GM23338 (cell line): Measurements from ENCODE around the gene ASCL2. TPM values are rescaled to one million over a fixed set of nuclear protein-coding genes. Genes with fewer than 3 reads are reported as not detected.
A peak's percentile ranks its signal among the peaks of the same experiment; 100 is the strongest.

Experiments used
- ATAC-seq: fragments of 200-7000 bp; cut with Tn5 transposase; 3 replicates; pipeline ENCODE4 v1.9.1; 2020
- DNase-seq: peaks from one replicate; pipeline ENCODE4 v3.0.0-alpha.2; 2015; ENCODE audit warnings: low spot score
- H2AFZ ChIP-seq: fragments of 200-600 bp; sonication (generic); 2 replicates; pipeline ENCODE4 v1.8.0; 2016; ENCODE audit warnings: antibody characterized with exemption, mild to moderate bottlenecking, moderate library complexity
- H3F3A ChIP-seq: fragments of 200-600 bp; sonication (generic); replicated peaks from 2 replicates; pipeline ENCODE4 v1.8.0; 2017; ENCODE audit warnings: antibody characterized with exemption, mixed run types, low read depth
- H3K27ac ChIP-seq: fragments of 200-600 bp; sonication (generic); 2 replicates; pipeline ENCODE4 v1.6.1; 2016; ENCODE audit warnings: low read depth
- H3K27me3 ChIP-seq: fragments of 200-600 bp; sonication (generic); 2 replicates; pipeline ENCODE4 v1.8.0; 2016; ENCODE audit warnings: mild to moderate bottlenecking, mixed run types, moderate library complexity; ENCODE audit not compliant: insufficient read depth
- H3K36me3 ChIP-seq: fragments of 200-600 bp; sonication (generic); 2 replicates; pipeline ENCODE4 v1.8.0; 2016; ENCODE audit warnings: mild to moderate bottlenecking; ENCODE audit not compliant: insufficient read depth
- H3K4me1 ChIP-seq: fragments of 200-600 bp; sonication (generic); 2 replicates; pipeline ENCODE4 v1.8.0; 2016; ENCODE audit warnings: mild to moderate bottlenecking, moderate library complexity; ENCODE audit not compliant: insufficient read depth
- H3K4me2 ChIP-seq: fragments of 200-600 bp; sonication (generic); 2 replicates; pipeline ENCODE4 v1.7.1; 2017; ENCODE audit warnings: mixed run types
- H3K4me3 ChIP-seq: fragments of 200-600 bp; sonication (generic); 2 replicates; pipeline ENCODE4 v1.6.1; 2016; ENCODE audit warnings: mixed run types
- H3K79me2 ChIP-seq: fragments of 200-600 bp; sonication (generic); replicated peaks from 2 replicates; pipeline ENCODE4 v1.8.0; 2017; ENCODE audit warnings: mild to moderate bottlenecking; ENCODE audit not compliant: insufficient read depth
- H3K9me2 ChIP-seq: fragments of 200-600 bp; sonication (generic); 2 replicates; pipeline ENCODE4 v1.8.0; 2017; ENCODE audit not compliant: insufficient read depth
- H4K20me1 ChIP-seq: fragments of 200-600 bp; sonication (generic); replicated peaks from 2 replicates; pipeline ENCODE4 v1.8.0; 2017; ENCODE audit warnings: mild to moderate bottlenecking; ENCODE audit not compliant: insufficient read depth
- H3K27ac Mint-ChIP-seq: 2 replicates; pipeline ENCODE4 v1.8.0; 2020; ENCODE audit warnings: inconsistent platforms, mild to moderate bottlenecking, moderate library complexity, mixed read lengths
- H3K27me3 Mint-ChIP-seq: 3 replicates; pipeline ENCODE4 v1.8.0; 2022; ENCODE audit warnings: low read depth, mild to moderate bottlenecking, moderate library complexity, mixed read lengths, inconsistent platforms; ENCODE audit not compliant: insufficient read depth, poor library complexity
- H3K36me3 Mint-ChIP-seq: 3 replicates; pipeline ENCODE4 v1.8.0; 2021; ENCODE audit warnings: low read depth, mild to moderate bottlenecking, inconsistent platforms, moderate library complexity, mixed read lengths
- H3K4me1 Mint-ChIP-seq: 3 replicates; pipeline ENCODE4 v1.8.0; 2020; ENCODE audit warnings: mild to moderate bottlenecking, inconsistent platforms, mixed read lengths
- H3K4me3 Mint-ChIP-seq: 3 replicates; pipeline ENCODE4 v1.8.0; 2021; ENCODE audit warnings: moderate library complexity, mild to moderate bottlenecking, inconsistent platforms, mixed read lengths
- H3K9me3 Mint-ChIP-seq: 3 replicates; pipeline ENCODE4 v1.8.0; 2020; ENCODE audit warnings: moderate library complexity, mild to moderate bottlenecking, inconsistent platforms, mixed read lengths
- CREB1 ChIP-seq: fragments of 250-450 bp; sonication (Bioruptor Pico); IDR thresholded peaks from 2 replicates; pipeline ENCODE4 v1.5.0; 2020; ENCODE audit warnings: low read depth, mild to moderate bottlenecking, moderate library complexity
- CTCF ChIP-seq, 2 experiments: fragments of 200-600 bp in 1 of 2; sonication (generic) in 1 of 2; conservative IDR thresholded peaks; 2 replicates each; pipeline versions ENCODE4 v1.5.1 to v1.6.1; 2016 to 2017; ENCODE audit warnings: antibody characterized with exemption in 2 of 2, low read depth in 2 of 2, mild to moderate bottlenecking in 2 of 2, moderate library complexity in 1 of 2
- EZH2 ChIP-seq: fragments of 200-600 bp; sonication (generic); IDR thresholded peaks from one replicate; pipeline ENCODE4 v1.8.0; 2017; ENCODE audit warnings: antibody characterized with exemption, mild to moderate bottlenecking, low read depth; ENCODE audit not compliant: unreplicated experiment
- EZH2phosphoT487 ChIP-seq: fragments of 200-600 bp; sonication (generic); IDR thresholded peaks from one replicate; pipeline ENCODE4 v1.8.1; 2018; ENCODE audit warnings: antibody characterized with exemption; ENCODE audit not compliant: unreplicated experiment
- NANOG ChIP-seq: IDR thresholded peaks from 2 replicates; pipeline ENCODE4 v1.6.1; 2016; ENCODE audit warnings: antibody characterized with exemption, borderline replicate concordance
- POLR2AphosphoS5 ChIP-seq: IDR thresholded peaks from 2 replicates; pipeline ENCODE4 v1.6.1; 2016; ENCODE audit warnings: antibody characterized with exemption, low read depth
- ZNF114 ChIP-seq: fragments of 250-450 bp; sonication (Bioruptor Pico); IDR thresholded peaks from 2 replicates; pipeline ENCODE4 v1.5.0; 2020; ENCODE audit warnings: mild to moderate bottlenecking, moderate library complexity
- ZNF331 ChIP-seq: fragments of 250-450 bp; sonication (Bioruptor Pico); IDR thresholded peaks from 2 replicates; pipeline ENCODE4 v1.5.0; 2020; ENCODE audit warnings: low read depth, mild to moderate bottlenecking, moderate library complexity
- polyA plus RNA-seq: library from polyadenylated mRNA; unstranded; fragments of >200 nt; fragmentation: Nextera tagmentation; extraction: Ambion mirVana; gene quantifications from 2 replicates; pipeline ENCODE4 v1.2.1, GENCODE V29; 2016
- total RNA-seq: library from RNA; depleted of rRNA; stranded (reverse); fragments of >200 nt; shearing (Covaris generic); gene quantifications from 2 replicates; pipeline ENCODE4 v1.2.3, GENCODE V29; 2014
- TF ChIP-seq, protein P1 (sequence below): IDR thresholded peaks from one replicate; pipeline ENCODE4 v1.6.1; 2018; ENCODE audit warnings: antibody characterized with exemption; ENCODE audit not compliant: unreplicated experiment
- TF ChIP-seq, protein P2 (sequence below): fragments of 250-450 bp; sonication (Bioruptor Pico); IDR thresholded peaks from 2 replicates; pipeline ENCODE4 v1.5.0; 2020; ENCODE audit warnings: mild to moderate bottlenecking, moderate library complexity

The ASCL2 gene
- total and polyA plus RNA-seq, 2 experiments from 2014 or later, result 0.57 to 1.6 TPM

GRCh38 chr11:2290351-2290841, 20.0 kb upstream of the ASCL2 start (continued):
- TF ChIP-seq, protein P1, sequence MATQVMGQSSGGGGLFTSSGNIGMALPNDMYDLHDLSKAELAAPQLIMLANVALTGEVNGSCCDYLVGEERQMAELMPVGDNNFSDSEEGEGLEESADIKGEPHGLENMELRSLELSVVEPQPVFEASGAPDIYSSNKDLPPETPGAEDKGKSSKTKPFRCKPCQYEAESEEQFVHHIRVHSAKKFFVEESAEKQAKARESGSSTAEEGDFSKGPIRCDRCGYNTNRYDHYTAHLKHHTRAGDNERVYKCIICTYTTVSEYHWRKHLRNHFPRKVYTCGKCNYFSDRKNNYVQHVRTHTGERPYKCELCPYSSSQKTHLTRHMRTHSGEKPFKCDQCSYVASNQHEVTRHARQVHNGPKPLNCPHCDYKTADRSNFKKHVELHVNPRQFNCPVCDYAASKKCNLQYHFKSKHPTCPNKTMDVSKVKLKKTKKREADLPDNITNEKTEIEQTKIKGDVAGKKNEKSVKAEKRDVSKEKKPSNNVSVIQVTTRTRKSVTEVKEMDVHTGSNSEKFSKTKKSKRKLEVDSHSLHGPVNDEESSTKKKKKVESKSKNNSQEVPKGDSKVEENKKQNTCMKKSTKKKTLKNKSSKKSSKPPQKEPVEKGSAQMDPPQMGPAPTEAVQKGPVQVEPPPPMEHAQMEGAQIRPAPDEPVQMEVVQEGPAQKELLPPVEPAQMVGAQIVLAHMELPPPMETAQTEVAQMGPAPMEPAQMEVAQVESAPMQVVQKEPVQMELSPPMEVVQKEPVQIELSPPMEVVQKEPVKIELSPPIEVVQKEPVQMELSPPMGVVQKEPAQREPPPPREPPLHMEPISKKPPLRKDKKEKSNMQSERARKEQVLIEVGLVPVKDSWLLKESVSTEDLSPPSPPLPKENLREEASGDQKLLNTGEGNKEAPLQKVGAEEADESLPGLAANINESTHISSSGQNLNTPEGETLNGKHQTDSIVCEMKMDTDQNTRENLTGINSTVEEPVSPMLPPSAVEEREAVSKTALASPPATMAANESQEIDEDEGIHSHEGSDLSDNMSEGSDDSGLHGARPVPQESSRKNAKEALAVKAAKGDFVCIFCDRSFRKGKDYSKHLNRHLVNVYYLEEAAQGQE, result no peak
- TF ChIP-seq CTCF (conservative IDR thresholded peaks at IDR 0.05; ENCODE audit: low read depth in 2 of 2), result no peak
- TF ChIP-seq CREB1 (CRISPR knock-in tag), result no peak
- TF ChIP-seq POLR2AphosphoS5, result no peak
- no peak for TF ChIP-seq EZH2
- no peak for TF ChIP-seq ZNF114 (CRISPR knock-in tag)
- no peak for TF ChIP-seq NANOG

DNA sequence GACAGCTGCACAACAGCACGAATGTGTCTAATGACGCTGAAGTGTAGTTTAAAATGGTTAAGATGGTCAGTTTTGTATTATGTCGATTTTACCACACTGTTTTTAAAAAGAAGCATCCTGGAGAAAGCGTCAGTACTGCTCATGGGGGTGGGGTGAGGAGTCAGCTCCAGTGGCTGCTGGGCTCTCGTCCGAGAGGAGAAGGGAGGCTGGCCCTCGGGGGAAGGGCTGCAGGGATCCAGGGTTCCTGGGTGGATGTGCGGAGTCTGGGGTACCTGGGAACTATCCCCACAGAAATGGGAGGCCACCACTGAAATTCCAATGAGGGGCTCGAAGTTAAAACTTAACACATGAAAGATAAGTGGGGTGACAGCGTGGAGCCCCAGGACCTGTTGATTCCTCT, 19.5 kb upstream of the ASCL2 start:
- Mint-ChIP-seq H3K4me1 (peaks cover 9% of the 10 kb centered on the region), H3K9me3 (no peaks in the 10 kb centered on the region), H3K4me3 (no peak overlapping the region), H3K27ac (no peak overlapping the region), H3K27me3 (peaks cover 27% of the 10 kb centered on the region), H3K36me3 (no peaks in the 10 kb centered on the region)
- Histone ChIP-seq H3K27ac (no peak overlapping the region), H3K79me2 (no peaks in the 10 kb centered on the region), H3K4me1 (no peaks in the 10 kb centered on the region), H2AFZ (0 out of 2 replicates have a peak overlapping the region, but pooled peaks have one; percentile 28), H3F3A (no peaks in the 10 kb centered on the region), H4K20me1 (no peaks in the 10 kb centered on the region), H3K9me2 (no peaks in the 10 kb centered on the region), H3K27me3 (no peaks in the 10 kb centered on the region), H3K36me3 (no peaks in the 10 kb centered on the region), H3K4me2 (no peak overlapping the region), H3K4me3 (no peak overlapping the region)
- no peak for DNase-seq
- no peak; the same call in 1 of the 3 replicates for ATAC-seq
- TF ChIP-seq EZH2phosphoT487 (no peak), NANOG (no peak), ZNF331 (CRISPR knock-in tag) (no peak)
- TF ChIP-seq, protein P1, result no peak
- TF ChIP-seq, protein P2, sequence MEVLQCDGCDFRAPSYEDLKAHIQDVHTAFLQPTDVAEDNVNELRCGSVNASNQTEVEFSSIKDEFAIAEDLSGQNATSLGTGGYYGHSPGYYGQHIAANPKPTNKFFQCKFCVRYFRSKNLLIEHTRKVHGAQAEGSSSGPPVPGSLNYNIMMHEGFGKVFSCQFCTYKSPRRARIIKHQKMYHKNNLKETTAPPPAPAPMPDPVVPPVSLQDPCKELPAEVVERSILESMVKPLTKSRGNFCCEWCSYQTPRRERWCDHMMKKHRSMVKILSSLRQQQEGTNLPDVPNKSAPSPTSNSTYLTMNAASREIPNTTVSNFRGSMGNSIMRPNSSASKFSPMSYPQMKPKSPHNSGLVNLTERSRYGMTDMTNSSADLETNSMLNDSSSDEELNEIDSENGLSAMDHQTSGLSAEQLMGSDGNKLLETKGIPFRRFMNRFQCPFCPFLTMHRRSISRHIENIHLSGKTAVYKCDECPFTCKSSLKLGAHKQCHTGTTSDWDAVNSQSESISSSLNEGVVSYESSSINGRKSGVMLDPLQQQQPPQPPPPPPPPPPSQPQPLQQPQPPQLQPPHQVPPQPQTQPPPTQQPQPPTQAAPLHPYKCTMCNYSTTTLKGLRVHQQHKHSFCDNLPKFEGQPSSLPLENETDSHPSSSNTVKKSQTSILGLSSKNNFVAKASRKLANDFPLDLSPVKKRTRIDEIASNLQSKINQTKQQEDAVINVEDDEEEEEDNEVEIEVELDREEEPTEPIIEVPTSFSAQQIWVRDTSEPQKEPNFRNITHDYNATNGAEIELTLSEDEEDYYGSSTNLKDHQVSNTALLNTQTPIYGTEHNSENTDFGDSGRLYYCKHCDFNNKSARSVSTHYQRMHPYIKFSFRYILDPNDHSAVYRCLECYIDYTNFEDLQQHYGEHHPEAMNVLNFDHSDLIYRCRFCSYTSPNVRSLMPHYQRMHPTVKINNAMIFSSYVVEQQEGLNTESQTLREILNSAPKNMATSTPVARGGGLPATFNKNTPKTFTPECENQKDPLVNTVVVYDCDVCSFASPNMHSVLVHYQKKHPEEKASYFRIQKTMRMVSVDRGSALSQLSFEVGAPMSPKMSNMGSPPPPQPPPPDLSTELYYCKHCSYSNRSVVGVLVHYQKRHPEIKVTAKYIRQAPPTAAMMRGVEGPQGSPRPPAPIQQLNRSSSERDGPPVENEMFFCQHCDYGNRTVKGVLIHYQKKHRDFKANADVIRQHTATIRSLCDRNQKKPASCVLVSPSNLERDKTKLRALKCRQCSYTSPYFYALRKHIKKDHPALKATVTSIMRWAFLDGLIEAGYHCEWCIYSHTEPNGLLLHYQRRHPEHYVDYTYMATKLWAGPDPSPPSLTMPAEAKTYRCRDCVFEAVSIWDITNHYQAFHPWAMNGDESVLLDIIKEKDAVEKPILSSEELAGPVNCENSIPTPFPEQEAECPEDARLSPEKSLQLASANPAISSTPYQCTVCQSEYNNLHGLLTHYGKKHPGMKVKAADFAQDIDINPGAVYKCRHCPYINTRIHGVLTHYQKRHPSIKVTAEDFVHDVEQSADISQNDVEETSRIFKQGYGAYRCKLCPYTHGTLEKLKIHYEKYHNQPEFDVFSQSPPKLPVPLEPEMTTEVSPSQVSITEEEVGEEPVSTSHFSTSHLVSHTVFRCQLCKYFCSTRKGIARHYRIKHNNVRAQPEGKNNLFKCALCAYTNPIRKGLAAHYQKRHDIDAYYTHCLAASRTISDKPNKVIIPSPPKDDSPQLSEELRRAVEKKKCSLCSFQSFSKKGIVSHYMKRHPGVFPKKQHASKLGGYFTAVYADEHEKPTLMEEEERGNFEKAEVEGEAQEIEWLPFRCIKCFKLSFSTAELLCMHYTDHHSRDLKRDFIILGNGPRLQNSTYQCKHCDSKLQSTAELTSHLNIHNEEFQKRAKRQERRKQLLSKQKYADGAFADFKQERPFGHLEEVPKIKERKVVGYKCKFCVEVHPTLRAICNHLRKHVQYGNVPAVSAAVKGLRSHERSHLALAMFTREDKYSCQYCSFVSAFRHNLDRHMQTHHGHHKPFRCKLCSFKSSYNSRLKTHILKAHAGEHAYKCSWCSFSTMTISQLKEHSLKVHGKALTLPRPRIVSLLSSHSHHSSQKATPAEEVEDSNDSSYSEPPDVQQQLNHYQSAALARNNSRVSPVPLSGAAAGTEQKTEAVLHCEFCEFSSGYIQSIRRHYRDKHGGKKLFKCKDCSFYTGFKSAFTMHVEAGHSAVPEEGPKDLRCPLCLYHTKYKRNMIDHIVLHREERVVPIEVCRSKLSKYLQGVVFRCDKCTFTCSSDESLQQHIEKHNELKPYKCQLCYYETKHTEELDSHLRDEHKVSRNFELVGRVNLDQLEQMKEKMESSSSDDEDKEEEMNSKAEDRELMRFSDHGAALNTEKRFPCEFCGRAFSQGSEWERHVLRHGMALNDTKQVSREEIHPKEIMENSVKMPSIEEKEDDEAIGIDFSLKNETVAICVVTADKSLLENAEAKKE (CRISPR knock-in tag), result no peak
